ENCODE data around the gene ZNF580. TPM values are rescaled to one million over a fixed set of nuclear protein-coding genes. Genes with fewer than 3 reads are reported as not detected.

The ZNF580 gene
- total and polyA plus RNA-seq, 2 of the 8 experiments (the other 6 are each of a cell fraction or from before 2014, with no cell fraction given) = 12.0 to 24.6 TPM

DNA sequence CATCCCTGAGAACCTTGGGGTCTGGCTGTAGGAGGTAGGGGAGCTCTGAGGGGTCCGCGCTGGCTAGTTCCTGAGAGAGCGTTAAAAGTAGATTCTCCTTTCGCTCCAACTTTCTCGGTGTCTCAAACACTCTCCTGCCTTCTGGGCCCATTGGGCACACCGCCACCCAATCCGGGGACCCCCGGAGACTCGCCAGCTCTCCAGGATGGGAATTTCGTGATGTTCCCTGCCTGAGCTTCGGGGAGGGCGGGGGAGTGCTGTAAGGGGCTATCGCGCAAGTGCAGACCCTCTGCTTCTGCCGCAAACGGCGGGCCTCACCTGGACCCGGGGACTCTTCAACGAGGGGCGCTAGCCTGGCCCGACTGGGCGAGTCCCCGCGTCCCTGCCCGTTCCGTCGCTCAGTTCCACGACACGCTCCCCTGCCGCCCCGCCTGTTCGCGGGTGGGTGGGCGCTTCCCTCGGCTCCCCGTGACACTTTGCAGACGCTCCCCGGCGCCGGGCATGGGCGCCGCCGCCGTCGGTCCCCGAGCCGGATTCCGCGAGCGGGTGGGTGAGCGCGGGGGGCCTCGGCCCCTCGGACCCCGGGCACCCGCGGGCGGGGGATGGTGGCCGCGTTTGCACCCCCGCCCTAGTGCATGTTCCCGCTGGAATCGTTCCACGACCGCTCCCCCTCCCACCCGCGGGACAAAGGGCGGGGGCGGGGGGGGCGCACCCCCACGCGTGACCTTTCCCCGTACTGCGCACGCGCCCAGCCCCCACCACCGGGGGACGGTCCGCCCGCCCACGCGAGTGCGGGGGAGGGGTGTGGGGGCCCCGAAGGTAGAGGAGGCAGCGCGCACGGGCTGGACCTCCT, 7.2 kb downstream of the ZNF580 start, which contains the start of gene CCDC106:
CCDC106 (plus strand) TSS at position 481 of the 853 bp plus-strand sequence. CDS start 835 bp downstream, outside the sequence.
- no peak within 1 kb of the TSS for H2BK120ac ChIP-seq (replicated peaks; ENCODE audit: low read depth, low read length)
- H2AK5ac ChIP-seq (ENCODE audit: low read depth, low read length) = no peak within 1 kb of the TSS
- H3K23ac ChIP-seq (ENCODE audit: insufficient read length) = no peak within 1 kb of the TSS
- H3K23me2 ChIP-seq (ENCODE audit: low read depth, low read length) = peaks cover 18% of the 10 kb centered on the region
- peak within 1 kb of the TSS; percentile 63 for H4K8ac ChIP-seq (ENCODE audit: extremely low read depth, insufficient read depth, low read length)
- peaks cover 7 to 13% (median 11%) of the 10 kb centered on the region in 4 experiments for H3K36me3 ChIP-seq (ENCODE audit: control insufficient read depth in 2 of 4, insufficient read depth in 4 of 4, low read length in 3 of 4)
- H2BK15ac ChIP-seq (ENCODE audit: low read length) = no peak within 1 kb of the TSS
- peak in 1 of 2 experiments; percentile 89 for DNase-seq (ENCODE audit: low read depth in 1 of 2, low spot score in 2 of 2)
- peak within 1 kb of the TSS; percentile 80 for H3K56ac ChIP-seq (replicated peaks; ENCODE audit: insufficient read length, low read depth, low read length)
- ChIA-PET POLR2A (ENCODE audit: partially characterized antibody) (interaction anchor here (0.6 to 9.2 kb wide), 19 partner anchors 9 to 494 kb away, joined by 3 to 96 read pairs (median 4); partner anchors contain the start of genes FIZ1, NAT14, UBE2S and ZNF628), CTCF (ENCODE audit: partially characterized antibody) (interaction anchor here (0.9 to 6.9 kb wide), 6 partner anchors 11 to 700 kb away, joined by 4 to 56 read pairs (median 5); partner anchors contain the start of gene ZNF865)
- peak within 1 kb of the TSS in 3 of 4 experiments; percentile 55 to 66 (median 60); a peak in 6 of 7 replicates for H3K9ac ChIP-seq (replicated peaks in 1 of 4; ENCODE audit: extremely low read depth in 1 of 4, low read depth in 3 of 4, low read length in 3 of 4)
- no peak for FAIRE-seq
- H2BK20ac ChIP-seq (ENCODE audit: low read length) = no peak within 1 kb of the TSS
- H3K27ac ChIP-seq (ENCODE audit: low read depth, low read length) = 0 out of 2 replicates have a peak within 1 kb of the TSS, but pooled peaks have one; percentile 58
- H2BK12ac ChIP-seq (ENCODE audit: low read depth, low read length) = no peak within 1 kb of the TSS
- H3K14ac ChIP-seq (ENCODE audit: insufficient read length) = peak within 1 kb of the TSS; percentile 27
- H3K18ac ChIP-seq (ENCODE audit: extremely low read depth, low read length) = peak within 1 kb of the TSS; percentile 87
- H3K4ac ChIP-seq (replicated peaks; ENCODE audit: insufficient read length, low read depth, low read length) = peak within 1 kb of the TSS; percentile 74
- H4K5ac ChIP-seq (ENCODE audit: insufficient read length, low read depth, low read length) = peak within 1 kb of the TSS; percentile 70
- H3K4me1 ChIP-seq (replicated peaks in 1 of 4; ENCODE audit: control insufficient read depth in 3 of 4, insufficient read depth in 4 of 4, low read length in 3 of 4) = peaks cover 0 to 17% (median 8%) of the 10 kb centered on the region in 4 experiments; a peak in 6 of 7 replicates
- H3K4me3 ChIP-seq (ENCODE audit: extremely low read depth in 1 of 4, insufficient read depth in 2 of 4, low read depth in 3 of 4, low read length in 4 of 4) = peak within 1 kb of the TSS; percentile 72 to 85 (median 78)
- no peaks in the 10 kb centered on the region for H3K27me3 ChIP-seq (replicated peaks in 1 of 4; ENCODE audit: control insufficient read depth in 3 of 4, extremely low read depth in 1 of 4, insufficient read depth in 3 of 4, low read length in 3 of 4)
- H2BK5ac ChIP-seq (ENCODE audit: low read depth, low read length) = peak within 1 kb of the TSS; percentile 83; the same call in 1 of the 2 replicates
- peak within 1 kb of the TSS; percentile 78 to 81 for H3K4me2 ChIP-seq (ENCODE audit: insufficient read depth in 1 of 2, low read depth in 2 of 2, low read length in 2 of 2)
- no peaks in the 10 kb centered on the region for H3K9me3 ChIP-seq (ENCODE audit: insufficient read depth in 2 of 2, low read depth in 1 of 2, low read length in 1 of 2)
- WGBS, 2 experiments (ENCODE audit: extremely low coverage in 1 of 2, insufficient coverage in 1 of 2, insufficient read length in 1 of 2, insufficient replicate concordance in 2 of 2, low coverage in 1 of 2, low lambda C conversion rate in 2 of 2, missing lambda C conversion rate in 1 of 2) = 2% methylated on average over 43 of the region's 87 CpGs; no CpG with 5 or more reads in 1 of the 2 experiments
- peak within 1 kb of the TSS; percentile 54 for H4K91ac ChIP-seq (replicated peaks; ENCODE audit: insufficient read length, low read length)
- no peak within 1 kb of the TSS; the same call in 1 of the 2 replicates for H2AFZ ChIP-seq (ENCODE audit: low read length)
- H3K79me2 ChIP-seq (ENCODE audit: control insufficient read depth in 1 of 2, insufficient read depth in 2 of 2, low read length in 2 of 2) = peaks cover 4 to 21% of the 10 kb centered on the region in 2 experiments; a peak in 3 of 4 replicates
- peaks cover 0 to 4% of the 10 kb centered on the region in 2 experiments for H4K20me1 ChIP-seq (replicated peaks in 1 of 2; ENCODE audit: control insufficient read depth in 1 of 2, insufficient read depth in 2 of 2, low read length in 2 of 2)
- H3K79me1 ChIP-seq (ENCODE audit: low read depth, low read length) = peaks cover 13% of the 10 kb centered on the region
- TF ChIP-seq SP2 (IDR thresholded peaks at IDR 0.05; ENCODE audit: low read length) (no peak), SRF (IDR thresholded peaks at IDR 0.05; ENCODE audit: low read depth, low read length) (no peak), JUN (IDR thresholded peaks at IDR 0.05; ENCODE audit: low read depth, low read length) (no peak), CHD2 (IDR thresholded peaks at IDR 0.05; ENCODE audit: low read length) (0 out of 2 replicates have a peak, but pooled peaks have one; percentile 34), TCF12 (IDR thresholded peaks at IDR 0.05; ENCODE audit: low read depth, low read length) (no peak), SUZ12 (IDR thresholded peaks at IDR 0.05; ENCODE audit: low read length) (peak; percentile 60; the same call in 1 of the 2 replicates), CTBP2 (IDR thresholded peaks at IDR 0.05; ENCODE audit: borderline replicate concordance, insufficient read depth, insufficient read length, low read length) (peak; percentile 70)
- TF ChIP-seq, protein P1, sequence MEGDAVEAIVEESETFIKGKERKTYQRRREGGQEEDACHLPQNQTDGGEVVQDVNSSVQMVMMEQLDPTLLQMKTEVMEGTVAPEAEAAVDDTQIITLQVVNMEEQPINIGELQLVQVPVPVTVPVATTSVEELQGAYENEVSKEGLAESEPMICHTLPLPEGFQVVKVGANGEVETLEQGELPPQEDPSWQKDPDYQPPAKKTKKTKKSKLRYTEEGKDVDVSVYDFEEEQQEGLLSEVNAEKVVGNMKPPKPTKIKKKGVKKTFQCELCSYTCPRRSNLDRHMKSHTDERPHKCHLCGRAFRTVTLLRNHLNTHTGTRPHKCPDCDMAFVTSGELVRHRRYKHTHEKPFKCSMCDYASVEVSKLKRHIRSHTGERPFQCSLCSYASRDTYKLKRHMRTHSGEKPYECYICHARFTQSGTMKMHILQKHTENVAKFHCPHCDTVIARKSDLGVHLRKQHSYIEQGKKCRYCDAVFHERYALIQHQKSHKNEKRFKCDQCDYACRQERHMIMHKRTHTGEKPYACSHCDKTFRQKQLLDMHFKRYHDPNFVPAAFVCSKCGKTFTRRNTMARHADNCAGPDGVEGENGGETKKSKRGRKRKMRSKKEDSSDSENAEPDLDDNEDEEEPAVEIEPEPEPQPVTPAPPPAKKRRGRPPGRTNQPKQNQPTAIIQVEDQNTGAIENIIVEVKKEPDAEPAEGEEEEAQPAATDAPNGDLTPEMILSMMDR (IDR thresholded peaks at IDR 0.05; ENCODE audit: control extremely low read depth in 1 of 3, insufficient read depth in 1 of 3, low read depth in 1 of 3, low read length in 3 of 3) = no peak

Data from H1 (cell line).